Mucosa of rectum (tissue), 2 donors: ENCODE data around the gene IVNS1ABP.
A peak's percentile ranks its signal among the peaks of the same experiment; 100 is the strongest.

ENCODE experiments used
- H3K27ac ChIP-seq, 2 donors: one replicate each; pipeline ENCODE4 v1.7.0; 2013; ENCODE audit warnings: inconsistent platforms in 2 of 2, low read depth in 2 of 2, low read length in 2 of 2
- H3K27me3 ChIP-seq, 2 donors: one replicate each; pipeline ENCODE4 v1.7.0; 2013; ENCODE audit warnings: low read length in 2 of 2; ENCODE audit not compliant: control insufficient read depth in 2 of 2, insufficient read depth in 2 of 2
- H3K36me3 ChIP-seq, 2 donors: one replicate each; pipeline ENCODE4 v1.7.0; 2013; ENCODE audit warnings: low read length in 2 of 2; ENCODE audit not compliant: control insufficient read depth in 2 of 2, insufficient read depth in 2 of 2
- H3K4me1 ChIP-seq, 2 donors: one replicate each; pipeline ENCODE4 v1.7.0; 2013; ENCODE audit warnings: low read length in 2 of 2, mild to moderate bottlenecking in 1 of 2; ENCODE audit not compliant: control insufficient read depth in 2 of 2, insufficient read depth in 2 of 2
- H3K4me3 ChIP-seq, 2 donors: one replicate each; pipeline ENCODE4 v1.7.0; 2013; ENCODE audit warnings: low read length in 2 of 2
- H3K9ac ChIP-seq, 2 donors: one replicate each; pipeline ENCODE4 v1.7.0; 2013; ENCODE audit warnings: low read length in 2 of 2, low read depth in 1 of 2, mild to moderate bottlenecking in 1 of 2
- H3K9me3 ChIP-seq, 2 donors: one replicate each; pipeline ENCODE4 v1.7.0; 2013; ENCODE audit warnings: low read length in 2 of 2; ENCODE audit not compliant: control insufficient read depth in 2 of 2
- donor health status: healthy.
- donor health status: Normal muscosa, but diverticular disease.

Gene IVNS1ABP

GRCh38 chr1:185349556-185349955 is 32.5 kb upstream of the IVNS1ABP start:
- H3K9me3 ChIP-seq, result no peaks in the 10 kb centered on the region
- no peak overlapping the region for H3K4me3 ChIP-seq
- H3K27ac ChIP-seq, result peak overlapping the region in 1 of 2 donors; percentile 27
- no peak overlapping the region for H3K9ac ChIP-seq
- H3K36me3 ChIP-seq, result no peaks in the 10 kb centered on the region
- H3K27me3 ChIP-seq, result no peaks in the 10 kb centered on the region
- peaks cover 4 to 5% of the 10 kb centered on the region in 2 donors for H3K4me1 ChIP-seq

DNA sequence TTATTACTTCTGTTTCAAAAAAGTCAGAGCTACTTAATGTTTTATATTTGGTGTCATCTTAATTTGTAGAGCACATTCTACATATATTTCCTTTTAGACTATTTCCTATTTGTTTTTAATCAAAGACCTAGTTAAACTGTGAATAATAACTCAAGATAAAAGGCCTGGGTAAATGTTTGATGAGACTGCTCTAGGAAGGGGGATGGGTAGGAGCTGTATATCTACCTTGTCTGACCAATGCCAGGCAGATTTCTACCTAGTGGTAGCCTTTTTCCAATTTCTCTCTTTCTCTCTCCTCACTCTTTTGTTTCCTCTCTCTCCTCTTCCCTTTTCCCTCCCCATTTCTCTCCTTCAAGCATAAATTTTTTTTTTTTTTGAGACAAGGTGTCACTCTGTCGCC is 31.9 kb upstream of the IVNS1ABP start:
- Histone ChIP-seq H3K9me3 (no peaks in the 10 kb centered on the region), H3K4me3 (no peak overlapping the region), H3K9ac (no peak overlapping the region), H3K27ac (no peak overlapping the region), H3K4me1 (peaks cover 4 to 5% of the 10 kb centered on the region in 2 donors), H3K36me3 (no peaks in the 10 kb centered on the region), H3K27me3 (no peaks in the 10 kb centered on the region)

GRCh38 chr1:185348296-185348695 is 31.3 kb upstream of the IVNS1ABP start:
- H3K9ac ChIP-seq, result no peak overlapping the region

DNA sequence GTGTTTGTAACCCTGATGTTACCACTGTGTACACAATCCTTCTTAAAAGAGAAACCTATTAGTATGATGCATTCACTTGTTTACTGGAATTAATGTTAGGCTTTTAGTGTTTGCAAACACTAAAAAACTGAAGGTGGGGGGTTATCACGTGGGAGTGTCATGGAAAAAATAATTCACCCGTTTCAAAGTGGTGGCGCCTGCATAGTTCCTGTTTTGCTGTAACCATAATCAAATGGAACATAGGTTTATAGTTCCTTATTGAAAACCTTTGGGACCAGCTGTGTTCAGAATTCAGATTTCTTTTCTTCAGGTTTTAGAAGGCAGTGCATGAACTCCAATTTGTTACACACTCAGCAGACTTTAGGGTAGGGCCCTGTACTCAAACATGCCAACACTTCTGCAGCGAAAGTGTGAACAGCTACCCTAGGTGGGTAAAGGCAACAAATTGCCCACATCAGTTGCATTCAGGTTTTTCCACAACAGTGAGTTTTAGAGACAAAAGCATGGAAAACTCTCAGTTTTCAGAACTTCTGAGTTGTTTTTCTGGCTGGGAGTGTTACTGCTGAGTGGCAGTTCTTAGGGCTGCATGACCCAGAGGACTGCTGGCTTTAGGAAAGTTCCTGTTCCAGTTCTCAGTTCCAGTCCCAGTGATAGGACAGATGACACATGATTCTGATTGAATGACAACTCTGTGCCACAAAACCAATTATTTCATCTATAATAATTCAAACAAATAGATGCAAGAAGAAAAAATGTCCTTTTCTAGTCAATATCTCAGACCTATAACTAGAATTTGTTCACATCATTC is 29.1 kb upstream of the IVNS1ABP start:
- Histone ChIP-seq H3K27me3 (no peaks in the 10 kb centered on the region), H3K4me3 (no peak overlapping the region), H3K9ac (no peak overlapping the region), H3K27ac (peak overlapping the region; percentile 15 to 56), H3K4me1 (peaks cover 4 to 5% of the 10 kb centered on the region in 2 donors), H3K9me3 (no peaks in the 10 kb centered on the region), H3K36me3 (no peaks in the 10 kb centered on the region)

More at GRCh38 chr1:185348296-185348695, 31.3 kb upstream of the IVNS1ABP start:
- no peaks in the 10 kb centered on the region for H3K27me3 ChIP-seq
- H3K36me3 ChIP-seq, result no peaks in the 10 kb centered on the region
- no peak overlapping the region for H3K4me3 ChIP-seq
- peaks cover 4 to 5% of the 10 kb centered on the region in 2 donors for H3K4me1 ChIP-seq
- H3K9me3 ChIP-seq, result no peaks in the 10 kb centered on the region
- H3K27ac ChIP-seq, result no peak overlapping the region

DNA sequence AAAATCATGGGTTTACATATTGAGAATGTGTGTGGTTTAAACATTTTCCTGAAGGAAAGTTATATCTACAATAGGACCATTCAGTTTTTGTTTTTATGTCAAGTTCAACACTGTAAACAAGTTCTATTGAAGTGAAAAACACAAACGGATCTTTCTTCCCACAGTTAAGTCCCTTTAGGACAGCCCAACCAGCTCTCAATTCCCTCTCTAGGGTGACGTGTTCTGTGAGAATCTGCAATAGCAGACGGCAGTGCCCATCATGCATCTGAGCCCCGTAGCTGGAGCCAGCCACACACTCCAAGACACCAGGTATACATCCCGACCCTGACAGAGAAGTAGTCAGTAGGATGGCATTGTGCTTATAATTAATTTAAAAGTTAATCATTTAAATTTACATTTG is 26.3 kb upstream of the IVNS1ABP start:
- Histone ChIP-seq H3K9me3 (no peaks in the 10 kb centered on the region), H3K27me3 (no peaks in the 10 kb centered on the region), H3K4me3 (no peak overlapping the region), H3K4me1 (peaks cover 0 to 10% of the 10 kb centered on the region in 2 donors), H3K36me3 (no peaks in the 10 kb centered on the region), H3K27ac (no peak overlapping the region), H3K9ac (no peak overlapping the region)

DNA sequence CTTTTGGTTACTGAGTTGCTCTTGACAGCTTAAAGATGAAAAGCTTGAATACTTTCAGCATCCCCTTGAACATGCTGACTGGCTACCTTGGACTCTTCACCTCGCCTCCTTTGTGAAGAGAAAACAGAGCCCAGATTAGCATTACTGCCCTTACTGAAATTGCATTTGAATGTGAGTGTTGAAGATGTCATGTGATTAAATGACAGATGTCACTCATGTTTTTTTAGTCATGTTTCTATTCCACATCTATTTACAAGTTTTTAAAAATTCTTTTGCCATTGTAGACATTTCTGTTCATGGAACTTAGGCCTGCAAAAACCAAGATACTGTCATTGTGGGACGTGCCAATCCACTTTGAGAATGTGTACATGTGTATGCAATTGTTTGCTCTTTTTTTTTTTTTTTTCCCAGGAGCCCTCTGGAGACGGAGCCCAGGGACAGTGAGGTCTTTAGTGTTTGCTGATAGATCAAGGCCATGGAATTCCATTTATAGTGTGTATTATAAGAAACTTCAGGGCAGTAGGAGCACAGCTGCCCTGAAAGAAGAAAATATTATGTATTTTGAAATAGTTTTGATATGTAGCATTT is 25.7 kb upstream of the IVNS1ABP start:
- no peaks in the 10 kb centered on the region for H3K36me3 ChIP-seq
- H3K4me3 ChIP-seq, result no peak overlapping the region
- no peaks in the 10 kb centered on the region for H3K27me3 ChIP-seq
- H3K9me3 ChIP-seq, result no peaks in the 10 kb centered on the region
- peaks cover 0 to 10% of the 10 kb centered on the region in 2 donors for H3K4me1 ChIP-seq
- no peak overlapping the region for H3K9ac ChIP-seq
- no peak overlapping the region for H3K27ac ChIP-seq

GRCh38 chr1:185342017-185342416 is 25.0 kb upstream of the IVNS1ABP start:
- Histone ChIP-seq H3K36me3 (no peaks in the 10 kb centered on the region), H3K9me3 (no peaks in the 10 kb centered on the region), H3K4me1 (peaks cover 0 to 10% of the 10 kb centered on the region in 2 donors), H3K9ac (no peak overlapping the region), H3K27me3 (no peaks in the 10 kb centered on the region), H3K27ac (no peak overlapping the region), H3K4me3 (no peak overlapping the region)

GRCh38 chr1:185341196-185341781 is 24.2 kb upstream of the IVNS1ABP start:
- peaks cover 0 to 10% of the 10 kb centered on the region in 2 donors for H3K4me1 ChIP-seq
- H3K27me3 ChIP-seq, result no peaks in the 10 kb centered on the region
- H3K27ac ChIP-seq, result no peak overlapping the region
- H3K36me3 ChIP-seq, result no peaks in the 10 kb centered on the region
- H3K9ac ChIP-seq, result no peak overlapping the region
- H3K9me3 ChIP-seq, result no peaks in the 10 kb centered on the region
- no peak overlapping the region for H3K4me3 ChIP-seq

DNA sequence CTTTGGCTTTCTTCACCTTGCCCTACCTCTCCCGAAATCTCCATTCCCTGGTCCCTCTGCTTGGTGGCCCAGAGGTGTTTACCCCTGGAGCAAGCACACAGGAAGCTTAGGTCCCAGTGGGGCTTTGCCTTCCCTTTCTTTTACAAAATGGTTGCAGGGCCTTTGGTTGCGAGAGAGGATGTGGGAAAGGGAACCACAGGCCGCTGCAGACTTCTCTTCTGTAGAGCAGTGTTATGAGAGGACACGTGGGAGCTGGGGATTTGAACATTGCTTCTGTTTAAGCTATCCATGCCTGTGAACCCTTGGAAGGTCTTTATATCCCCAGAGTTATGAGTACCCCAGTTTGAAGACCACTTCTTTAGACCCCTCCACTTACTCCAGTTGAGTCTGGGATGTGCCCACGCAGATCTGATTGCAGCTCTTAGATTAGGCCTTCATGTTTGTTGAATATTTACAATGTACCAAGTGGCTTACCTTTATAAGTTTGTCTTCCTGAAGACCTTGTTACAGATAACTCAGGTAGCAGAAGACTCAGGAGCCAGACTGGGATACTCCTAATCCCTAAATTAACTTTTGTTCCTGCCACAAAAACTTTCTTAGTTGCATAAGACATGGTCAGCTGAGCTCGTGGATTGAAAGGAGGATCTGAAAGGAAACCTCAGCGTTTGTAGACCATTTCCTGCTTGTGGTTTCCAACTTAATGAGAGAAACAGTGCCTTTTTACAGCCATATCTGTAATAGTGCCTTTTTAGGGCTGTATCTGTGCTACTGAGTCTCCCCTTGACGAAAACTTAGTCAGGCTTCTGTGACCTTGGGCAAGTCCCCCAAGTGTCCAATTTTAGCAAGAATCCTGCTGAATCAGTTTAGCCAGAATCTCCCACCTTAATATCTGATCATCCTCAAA is 21.9 kb upstream of the IVNS1ABP start:
- peak overlapping the region; percentile 13 to 45 for H3K27ac ChIP-seq

More for the DNA sequence above, 21.9 kb upstream of the IVNS1ABP start:
- Histone ChIP-seq H3K27me3 (no peaks in the 10 kb centered on the region), H3K9ac (no peak overlapping the region), H3K36me3 (no peaks in the 10 kb centered on the region), H3K9me3 (no peaks in the 10 kb centered on the region), H3K4me3 (peak overlapping the region in 1 of 2 donors; percentile 17), H3K4me1 (peaks cover 0 to 10% of the 10 kb centered on the region in 2 donors)
